NOMO-1 (cell line): ENCODE measurements around the gene CCR3.
A peak's percentile ranks its signal among the peaks of the same experiment; 100 is the strongest.
"Not testable (repeated sequence)": the region's sequence is repeated elsewhere in the genome, so short reads cannot be mapped to it uniquely, and the experiment has no call there.

Experiments used
- DNase-seq, 2 experiments: peaks; one replicate each; lab custom pipeline; 2025; ENCODE audit not compliant: unreplicated experiment in 2 of 2; lab: John Stamatoyannopoulos, UW

Gene CCR3

GRCh38 chr3:46242120-46242519, at the start of gene CCR3:
TSS of gene CCR3 (plus strand) at chr3:46242460. CDS start at chr3:46265159, 22,699 bp downstream.
- peak; percentile 57 to 85 for DNase-seq

- DNase-seq: no peak
Observed at GRCh38 chr3:46192939-46193338, 49.3 kb upstream of the CCR3 start.

DNA sequence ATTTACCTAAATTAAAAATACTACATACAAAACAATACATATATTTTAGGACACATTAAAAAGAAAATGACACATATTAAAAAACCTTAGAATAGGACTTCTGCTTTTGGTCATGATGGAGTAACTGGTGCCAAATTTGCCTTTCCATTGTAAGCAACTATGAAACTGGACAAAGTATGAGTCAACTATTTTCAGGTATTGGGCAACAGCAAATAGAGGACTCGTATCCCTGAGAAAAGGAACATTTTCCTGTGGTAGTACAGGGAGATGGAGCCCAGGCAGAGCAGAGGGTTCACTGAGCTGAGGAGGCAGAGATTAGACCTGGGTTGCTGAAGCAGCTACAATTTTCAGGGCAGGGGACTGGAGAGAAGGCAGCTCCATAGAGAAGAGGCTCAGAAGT, 48.8 kb upstream of the CCR3 start:
- peak; percentile 68 to 77 for DNase-seq

GRCh38 chr3:46194868-46195553, 47.2 kb upstream of the CCR3 start:
- no peak for DNase-seq

DNA sequence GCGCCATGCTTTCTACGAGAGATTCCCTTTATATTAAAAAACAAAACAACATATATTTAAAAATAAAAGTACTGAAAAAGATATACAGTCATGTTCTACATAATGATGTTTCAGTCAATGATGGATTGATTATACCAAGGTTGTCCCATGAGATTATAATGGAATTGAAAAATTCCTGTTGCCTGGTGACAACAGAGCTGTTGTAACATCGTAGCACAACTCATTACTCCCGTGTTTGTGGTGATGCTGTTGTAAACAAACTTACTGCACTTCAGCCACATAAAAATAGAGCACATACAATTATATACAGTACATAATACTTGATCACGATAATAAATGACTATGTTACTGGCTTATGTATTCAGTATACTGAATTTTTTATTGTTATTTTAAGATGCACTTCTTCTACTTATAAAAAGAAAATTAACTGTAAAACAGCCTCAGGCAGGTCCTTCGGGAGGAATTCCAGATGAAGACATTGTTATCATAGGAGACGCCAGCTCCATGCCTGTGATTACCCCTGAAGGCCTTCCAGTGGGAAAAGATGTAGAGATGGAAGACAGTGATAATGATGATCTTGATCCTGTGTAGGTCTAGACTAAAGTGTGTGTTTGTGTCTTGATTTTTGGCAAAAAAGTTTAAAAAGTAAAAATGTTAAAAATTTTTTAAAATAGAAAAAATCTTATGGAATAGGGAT, 45.9 kb upstream of the CCR3 start:
- no peak for DNase-seq

- DNase-seq: no peak
Observed at GRCh38 chr3:46200211-46200610, 42.0 kb upstream of the CCR3 start.

DNA sequence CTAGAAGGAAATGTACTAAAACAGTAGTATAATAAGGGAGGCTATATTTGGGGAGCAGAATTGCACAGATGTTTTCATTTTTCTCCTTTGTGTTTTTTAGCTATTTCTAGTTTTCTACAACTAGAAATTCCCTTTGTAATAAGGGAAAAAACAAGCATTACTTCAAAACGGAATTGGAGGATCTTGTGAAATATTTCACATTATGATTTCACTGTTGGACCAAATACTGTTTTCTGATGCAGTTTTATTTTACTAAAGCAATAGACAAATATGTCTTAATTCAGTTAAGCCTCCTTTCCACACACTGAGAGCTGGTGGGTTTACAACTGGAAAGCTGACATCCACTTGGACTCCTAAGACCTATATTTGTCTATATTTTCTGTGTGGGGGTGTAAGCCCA, 41.5 kb upstream of the CCR3 start:
- no peak for DNase-seq

DNA sequence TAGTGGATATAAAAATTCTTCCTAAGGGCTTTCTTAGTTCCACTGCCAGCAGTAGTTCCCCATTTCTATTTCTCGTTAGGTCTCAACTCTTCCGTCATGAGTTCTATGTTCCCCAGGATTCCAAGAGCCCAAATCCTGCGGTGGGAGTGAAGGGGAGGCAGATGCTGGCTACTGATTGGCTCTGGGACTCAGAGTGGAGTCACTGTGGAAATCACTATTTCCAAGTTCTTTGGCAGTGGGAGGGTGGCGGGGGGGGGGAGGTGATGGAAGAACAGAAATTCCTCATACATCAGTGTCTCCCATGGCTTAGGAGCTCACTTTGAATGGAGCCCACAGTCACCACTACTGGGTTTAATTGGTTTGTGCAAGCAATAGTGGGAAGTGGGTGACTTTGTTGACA, 39.7 kb upstream of the CCR3 start:
- DNase-seq: no peak

DNA sequence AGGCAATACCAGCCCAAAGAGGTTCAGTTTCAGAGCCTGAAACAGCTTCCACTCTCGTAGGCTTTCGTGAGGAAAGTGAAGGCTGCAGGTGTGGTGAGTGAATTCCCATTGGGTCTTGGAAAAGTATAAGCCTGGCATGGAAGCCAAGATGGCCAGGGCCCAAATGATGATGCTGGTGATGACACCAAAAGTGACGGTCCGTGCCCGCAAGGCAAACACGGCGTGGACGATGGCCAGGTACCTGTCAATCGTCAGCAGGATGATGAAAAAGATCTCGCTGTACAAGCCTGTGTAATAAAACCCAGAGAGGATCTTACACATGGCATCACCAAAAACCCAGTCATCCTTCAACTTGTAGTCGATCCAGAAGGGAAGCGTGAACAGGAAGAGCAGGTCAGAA, 38.6 kb upstream of the CCR3 start:
- DNase-seq: no peak

DNA sequence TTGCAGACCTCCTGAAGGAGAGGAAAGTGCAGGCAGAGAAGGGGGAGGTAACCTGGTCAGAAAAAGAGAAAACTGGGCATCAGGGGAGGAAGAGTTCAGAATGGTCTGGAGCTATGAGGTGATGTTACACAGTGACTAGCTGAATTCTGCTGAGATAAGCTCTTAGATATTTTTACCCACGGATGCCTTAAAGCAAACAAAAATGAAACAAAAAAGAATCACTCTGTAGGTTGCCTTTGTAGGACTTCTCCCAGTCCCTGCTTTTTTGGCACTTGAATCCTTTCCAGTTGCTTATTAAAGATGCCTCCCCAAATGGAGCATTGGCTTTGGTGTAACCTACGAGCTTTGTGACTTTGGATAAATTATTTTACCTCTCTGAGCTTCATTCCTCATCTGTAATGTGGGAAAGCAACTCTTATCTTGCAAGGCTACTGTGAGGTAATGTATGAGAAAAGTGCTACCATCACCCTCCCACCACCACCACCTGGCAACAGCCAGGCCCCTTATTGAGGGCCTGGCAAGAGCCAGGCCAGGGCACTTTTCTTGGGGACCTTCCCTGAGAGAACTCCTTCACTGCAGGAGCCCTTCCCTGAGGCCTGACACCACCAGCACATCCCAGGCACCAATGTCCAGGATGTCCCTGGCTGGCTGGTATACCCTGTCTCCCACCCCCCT, 36.8 kb upstream of the CCR3 start:
- DNase-seq: no peak

- no peak for DNase-seq
Observed at GRCh38 chr3:46206282-46207015, 35.8 kb upstream of the CCR3 start.

DNA sequence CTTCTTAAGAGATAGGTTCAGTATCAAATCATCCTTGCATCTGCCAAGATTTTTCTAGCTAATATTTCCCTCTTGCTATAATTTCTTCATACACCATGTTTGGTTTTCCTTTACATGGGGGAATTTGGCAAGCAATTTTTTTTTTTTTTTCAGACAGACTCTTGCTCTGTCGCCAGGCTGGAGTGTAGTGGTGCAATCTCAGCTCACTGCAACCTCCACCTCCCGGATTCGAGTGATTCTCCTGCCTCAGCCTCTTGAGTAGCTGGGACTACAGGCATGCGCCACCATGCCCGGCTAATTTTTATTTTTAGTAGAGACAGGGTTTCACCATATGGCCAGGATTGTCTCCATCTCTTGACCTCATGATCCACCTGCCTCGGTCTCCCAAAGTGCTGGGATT, 34.7 kb upstream of the CCR3 start:
- DNase-seq: not testable (repeated sequence)

DNA sequence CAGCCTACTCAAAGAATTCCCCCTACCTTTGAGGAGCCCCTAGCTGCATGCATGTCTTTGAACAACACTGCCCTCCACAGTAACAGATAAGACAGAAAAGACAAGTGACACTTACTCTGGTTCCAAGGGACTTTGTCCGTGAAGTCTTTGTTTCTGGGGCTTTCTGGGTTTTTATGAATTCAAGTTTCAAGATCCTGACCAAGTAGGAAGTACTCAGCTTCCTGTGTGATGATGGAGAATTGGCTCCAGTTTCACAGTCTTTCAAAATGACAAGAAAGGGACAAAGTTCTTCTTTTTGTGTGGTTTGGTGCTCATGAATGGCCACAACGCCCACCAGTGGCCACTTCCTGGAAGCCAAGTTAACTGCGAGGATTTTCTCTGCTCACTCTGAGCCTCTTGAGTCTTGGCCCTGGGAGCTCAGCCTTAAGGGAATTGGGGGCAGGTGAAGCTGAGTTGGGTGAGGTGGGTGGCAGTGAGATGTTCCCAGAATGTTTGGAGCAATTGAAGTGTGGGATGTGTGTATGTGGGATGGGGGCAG, 34.0 kb upstream of the CCR3 start, which contains the start of gene CCR1:
TSS of gene CCR1 (minus strand) at position 147 of the 538 bp plus-strand sequence. CDS start 4,000 bp downstream, outside the sequence.
- peak; percentile 62 to 91 for DNase-seq

DNA sequence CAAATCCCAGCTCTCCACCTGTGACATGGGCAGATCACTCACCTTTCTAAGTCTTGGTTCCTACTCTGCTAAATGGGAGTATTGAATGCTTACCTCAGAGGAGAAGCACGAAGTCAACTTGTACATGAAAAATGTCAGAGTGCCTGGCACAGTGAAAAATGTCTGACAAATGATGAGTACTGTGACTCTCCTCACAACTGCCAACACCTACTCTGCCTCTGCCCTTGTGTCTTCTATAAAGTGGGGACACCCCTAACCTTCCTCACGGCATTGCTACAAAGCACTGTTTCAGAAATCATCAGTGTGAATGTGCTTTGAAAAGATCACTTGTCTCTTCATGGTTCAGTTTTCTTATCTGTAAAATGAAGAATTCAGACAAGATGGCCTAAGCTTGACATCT, 33.2 kb upstream of the CCR3 start:
- no peak for DNase-seq

DNA sequence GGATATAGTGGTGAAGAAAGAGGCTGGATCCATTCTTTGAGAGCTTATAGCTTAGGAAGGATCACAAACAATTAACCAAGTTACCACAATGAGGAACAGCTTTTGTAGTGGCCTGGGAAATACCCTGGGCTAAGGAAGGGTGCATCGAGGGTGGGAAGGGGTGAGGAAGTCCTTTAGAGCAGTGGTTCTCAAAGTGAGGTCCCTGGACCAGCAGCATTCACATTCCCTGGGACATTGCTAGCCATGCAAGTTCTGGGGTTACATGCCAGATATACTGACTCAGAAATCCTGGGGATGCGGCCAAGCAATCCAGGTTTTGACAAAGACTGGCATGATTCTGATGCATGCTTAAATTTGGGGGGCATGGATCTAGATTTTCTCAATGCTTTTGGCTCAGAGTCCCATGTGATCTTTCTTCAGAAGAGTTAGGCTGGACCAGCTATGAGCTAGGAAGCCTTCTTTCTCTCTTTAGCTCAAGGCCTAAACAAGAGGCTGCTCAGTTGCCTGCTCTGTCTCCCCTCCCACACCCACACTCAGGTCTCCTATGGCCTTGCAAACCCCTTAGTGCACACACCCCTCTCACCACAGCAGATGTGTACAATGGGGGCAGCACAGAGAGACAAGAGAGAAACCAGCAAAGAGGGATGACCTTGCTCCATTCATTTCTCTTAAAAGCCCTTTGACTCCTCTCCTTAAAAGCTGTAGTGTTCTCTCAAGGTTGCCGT, 32.4 kb upstream of the CCR3 start:
- no peak for DNase-seq

- no peak for DNase-seq
Observed at GRCh38 chr3:46212101-46212500, 30.2 kb upstream of the CCR3 start.

- DNase-seq: peak; percentile 56 to 84
Observed at GRCh38 chr3:46213201-46213600, 29.1 kb upstream of the CCR3 start.

GRCh38 chr3:46214751-46215352, 27.4 kb upstream of the CCR3 start:
- DNase-seq: peak; percentile 17 to 30

DNA sequence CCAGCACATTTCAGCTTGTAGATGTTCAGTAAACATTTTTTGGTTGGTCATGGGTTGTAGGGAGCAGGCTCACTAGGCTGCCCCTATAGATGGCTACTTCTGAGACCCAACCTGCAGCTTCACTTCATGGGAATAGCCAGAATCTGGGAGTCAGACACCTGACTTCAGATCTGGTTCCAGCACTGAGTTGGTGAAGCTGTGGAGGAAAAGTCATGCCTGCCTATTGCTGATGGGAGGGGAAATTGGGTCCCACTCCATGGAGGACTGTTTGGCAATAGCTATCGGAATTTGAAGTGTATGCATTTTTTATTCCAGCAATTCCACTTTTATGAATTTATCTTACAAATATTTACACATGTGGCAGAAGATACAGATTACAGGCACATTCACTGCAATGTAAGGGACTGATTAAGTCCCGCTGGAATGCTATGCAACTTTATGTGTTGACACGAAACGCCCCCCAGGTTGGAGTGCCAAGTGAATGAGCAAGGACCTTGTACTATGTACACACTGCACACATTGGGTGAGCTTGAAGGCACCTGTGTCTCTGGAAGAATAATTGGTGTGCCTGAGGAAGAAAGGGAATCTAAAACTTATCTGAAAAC, 26.3 kb upstream of the CCR3 start:
- DNase-seq: no peak
